Retina (tissue), 1 donor: ENCODE results near the gene AKAP13.
"Not testable (repeated sequence)": the region's sequence is repeated elsewhere in the genome, so short reads cannot be mapped to it uniquely, and the experiment has no call there.

ENCODE experiments used
- DNase-seq: peaks from one replicate; pipeline ENCODE4 v3.0.0-alpha.2; 2016

Gene AKAP13

GRCh38 chr15:85380217-85380811, at the start of gene AKAP13:
AKAP13 (plus strand) TSS chr15:85380603; CDS start chr15:85485721, 105,118 bp downstream.
- DNase-seq, result peak; percentile 92

- DNase-seq, result peak; percentile 83
Measured at GRCh38 chr15:85330901-85331588, 49.4 kb upstream of the AKAP13 start.

- no peak for DNase-seq
Measured at GRCh38 chr15:85331655-85332285, 48.6 kb upstream of the AKAP13 start.

- no peak for DNase-seq
Measured at GRCh38 chr15:85333132-85333831, 47.1 kb upstream of the AKAP13 start.

- no peak for DNase-seq
Measured at GRCh38 chr15:85334241-85334640, 46.2 kb upstream of the AKAP13 start.

- no peak for DNase-seq
Measured at GRCh38 chr15:85335193-85335942, 45.0 kb upstream of the AKAP13 start.

- DNase-seq, result no peak
Measured at GRCh38 chr15:85336880-85337279, 43.5 kb upstream of the AKAP13 start.

- DNase-seq, result no peak
Measured at GRCh38 chr15:85337425-85338074, 42.9 kb upstream of the AKAP13 start.

GRCh38 chr15:85340321-85340665, 40.1 kb upstream of the AKAP13 start:
- no peak for DNase-seq

GRCh38 chr15:85340852-85341251, 39.6 kb upstream of the AKAP13 start:
- no peak for DNase-seq

GRCh38 chr15:85342163-85342562, 38.2 kb upstream of the AKAP13 start:
- DNase-seq, result not testable (repeated sequence)

GRCh38 chr15:85343443-85343842, 37.0 kb upstream of the AKAP13 start:
- not testable (repeated sequence) for DNase-seq

- DNase-seq, result not testable (repeated sequence)
Measured at GRCh38 chr15:85344241-85344640, 36.2 kb upstream of the AKAP13 start.

- DNase-seq, result not testable (repeated sequence)
Measured at GRCh38 chr15:85344653-85345114, 35.7 kb upstream of the AKAP13 start.

GRCh38 chr15:85345196-85345918, 35.0 kb upstream of the AKAP13 start:
- DNase-seq, result not testable (repeated sequence)

- DNase-seq, result not testable (repeated sequence)
Measured at GRCh38 chr15:85346462-85347084, 33.8 kb upstream of the AKAP13 start.

GRCh38 chr15:85347264-85348047, 32.9 kb upstream of the AKAP13 start:
- peak; percentile 38 for DNase-seq

GRCh38 chr15:85348048-85348766, 32.2 kb upstream of the AKAP13 start:
- DNase-seq, result peak; percentile 44

GRCh38 chr15:85349062-85349461, 31.3 kb upstream of the AKAP13 start:
- not testable (repeated sequence) for DNase-seq
